Panc1 (cell line): Measurements from ENCODE around the gene KCNJ1.

Source experiments
- CTCF ChIP-seq: fragments of 450-650 bp; IDR thresholded peaks from 2 replicates; pipeline ENCODE4 v1.5.1; 2017; ENCODE audit warnings: mild to moderate bottlenecking
- POLR2AphosphoS5 ChIP-seq: IDR thresholded peaks from 2 replicates; pipeline ENCODE4 v1.6.1; 2012; ENCODE audit warnings: mild to moderate bottlenecking, low read depth, low read length, moderate library complexity
- REST ChIP-seq, 2 experiments: IDR thresholded peaks; 2 replicates each; pipeline ENCODE4 v1.6.1; 2011 to 2012; ENCODE audit warnings: low read depth in 2 of 2, control low read depth in 1 of 2, low read length in 1 of 2, mild to moderate bottlenecking in 1 of 2, moderate library complexity in 1 of 2; ENCODE audit not compliant: insufficient read depth in 1 of 2
- SIN3A ChIP-seq: IDR thresholded peaks from 2 replicates; pipeline ENCODE4 v1.6.1; 2012; ENCODE audit warnings: low read depth, mild to moderate bottlenecking, low read length, moderate library complexity, borderline replicate concordance; ENCODE audit not compliant: insufficient read depth
- TCF7L2 ChIP-seq: IDR thresholded peaks from 2 replicates; pipeline ENCODE4 v1.6.1; 2011; ENCODE audit warnings: mild to moderate bottlenecking, low read depth, low read length, inconsistent platforms

- TF ChIP-seq CTCF: no peak
- no peak for TF ChIP-seq REST (IDR thresholded peaks at IDR 0.05; ENCODE audit: insufficient read depth in 1 of 2, low read depth in 2 of 2, low read length in 1 of 2)
- no peak for TF ChIP-seq SIN3A
- no peak for TF ChIP-seq POLR2AphosphoS5
- no peak for TF ChIP-seq TCF7L2
Observed at GRCh38 chr11:128872094-128872493, 5.0 kb upstream of the KCNJ1 start.
